Measurements from ENCODE around the gene MID1IP1. TPM values are rescaled to one million over a fixed set of nuclear protein-coding genes. Genes with fewer than 3 reads are reported as not detected.
A peak's percentile ranks its signal among the peaks of the same experiment; 100 is the strongest.

Gene MID1IP1
- 100 to 1,000 TPM in 1 of 2 donors, 10 to 100 TPM in 1; 73.2 to 125 TPM for total RNA-seq
- polyA plus RNA-seq (2013, experiment 1 of 2), result 60.3 TPM
- polyA plus RNA-seq (2013, experiment 2 of 2), result 58.0 TPM
- long read RNA-seq, experiment 1, transcript MID1IP1-201 (2 exons, 2,536 nt), result major isoform, 15 of 45 reads
- long read RNA-seq, experiment 1, partial matches to known transcripts, result 29 of 45 reads
- long read RNA-seq, experiment 1, other reads (novel, unspliced or antisense), result 1 of 45 reads
- long read RNA-seq, experiment 2, transcript MID1IP1-201 (2 exons, 2,536 nt), result major isoform, 123 of 150 reads
- long read RNA-seq, experiment 2, transcript MID1IP1-204 (3 exons, 3,781 nt), result minor isoform, 8 of 150 reads
- long read RNA-seq, experiment 2, partial matches to known transcripts, result 17 of 150 reads
- long read RNA-seq, experiment 2, other reads (novel, unspliced or antisense), result 1 of 150 reads
- long read RNA-seq, experiment 3, transcript MID1IP1-201 (2 exons, 2,536 nt), result major isoform, 28 of 29 reads
- long read RNA-seq, experiment 3, partial matches to known transcripts, result 0 of 29 reads
- long read RNA-seq, experiment 3, other reads (novel, unspliced or antisense), result 1 of 29 reads
- long read RNA-seq, experiment 4, transcript MID1IP1-201 (2 exons, 2,536 nt), result major isoform, 86 of 106 reads
- long read RNA-seq, experiment 4, partial matches to known transcripts, result 18 of 106 reads
- long read RNA-seq, experiment 4, other reads (novel, unspliced or antisense), result 1 of 106 reads

- Mint-ChIP-seq H3K9me3 (peaks cover 40% of the 10 kb centered on the region), H3K27me3 (ENCODE audit: insufficient read depth) (no peaks in the 10 kb centered on the region), H3K4me1 (no peaks in the 10 kb centered on the region), H3K4me3 (peak within 1 kb of the TSS; percentile 90), H3K27ac (peak within 1 kb of the TSS; percentile 98), H3K36me3 (ENCODE audit: low read depth) (peaks cover 19% of the 10 kb centered on the region)
- H3K36me3 ChIP-seq (ENCODE audit: control insufficient read depth, insufficient read depth, low read length), result peaks cover 7% of the 10 kb centered on the region
- peak within 1 kb of the TSS; percentile 95 for H3K9ac ChIP-seq (ENCODE audit: extremely low read depth, low read length, poor library complexity, severe bottlenecking)
- H3K27ac ChIP-seq (ENCODE audit: low read depth, low read length), result peak within 1 kb of the TSS; percentile 86
- 8% methylated on average over 31 of the region's 32 CpGs; no CpG with 5 or more reads in 1 of the 2 experiments for WGBS, 2 experiments (ENCODE audit: insufficient coverage in 1 of 2, insufficient read length in 1 of 2)
- H3K9me3 ChIP-seq (ENCODE audit: control insufficient read depth, low read length), result no peaks in the 10 kb centered on the region
- DNase-seq, result peak; percentile 95
- TF ChIP-seq CTCF (conservative IDR thresholded peaks at IDR 0.05), result no peak
- H3K4me1 ChIP-seq (ENCODE audit: control insufficient read depth, insufficient read depth, low read length), result no peaks in the 10 kb centered on the region
- H3K27me3 ChIP-seq (ENCODE audit: control insufficient read depth, insufficient read depth, low read length, poor library complexity, severe bottlenecking), result no peaks in the 10 kb centered on the region
- H3K4me3 ChIP-seq (ENCODE audit: low read length), result peak within 1 kb of the TSS; percentile 98
These were observed at the start of gene MID1IP1 for GRCh38 chrX:38800981-38801845. TSS of gene MID1IP1 (plus strand) at chrX:38801459. CDS start at chrX:38804947, 3,488 bp downstream.

GRCh38 chrX:38754102-38754790, 47.0 kb upstream of the MID1IP1 start:
- H3K27me3 Mint-ChIP-seq (ENCODE audit: insufficient read depth), result no peaks in the 10 kb centered on the region
- peak; percentile 73 for DNase-seq

More at GRCh38 chrX:38754102-38754790, 47.0 kb upstream of the MID1IP1 start:
- H3K9ac ChIP-seq (ENCODE audit: extremely low read depth, low read length, poor library complexity, severe bottlenecking), result no peak overlapping the region
- Mint-ChIP-seq H3K4me3 (no peak overlapping the region), H3K27ac (no peak overlapping the region), H3K9me3 (peaks cover 31% of the 10 kb centered on the region), H3K36me3 (ENCODE audit: low read depth) (no peaks in the 10 kb centered on the region), H3K4me1 (peaks cover 32% of the 10 kb centered on the region)
- 53% methylated on average over 6 of the region's 6 CpGs; no CpG with 5 or more reads in 1 of the 2 experiments for WGBS, 2 experiments (ENCODE audit: insufficient coverage in 1 of 2, insufficient read length in 1 of 2)
- no peaks in the 10 kb centered on the region for H3K36me3 ChIP-seq (ENCODE audit: control insufficient read depth, insufficient read depth, low read length)
- no peak overlapping the region for H3K27ac ChIP-seq (ENCODE audit: low read depth, low read length)
- no peak overlapping the region for H3K4me3 ChIP-seq (ENCODE audit: low read length)
- TF ChIP-seq CTCF (conservative IDR thresholded peaks at IDR 0.05), result peak; percentile 79
- no peaks in the 10 kb centered on the region for H3K9me3 ChIP-seq (ENCODE audit: control insufficient read depth, low read length)
- H3K27me3 ChIP-seq (ENCODE audit: control insufficient read depth, insufficient read depth, low read length, poor library complexity, severe bottlenecking), result no peaks in the 10 kb centered on the region
- peaks cover 3% of the 10 kb centered on the region for H3K4me1 ChIP-seq (ENCODE audit: control insufficient read depth, insufficient read depth, low read length)

Measured in endodermal cell (in vitro differentiated cells).